HFFc6 (cell line): ENCODE measurements around the gene DCBLD1. TPM values are rescaled to one million over a fixed set of nuclear protein-coding genes. Genes with fewer than 3 reads are reported as not detected.
"Not testable (repeated sequence)": the region's sequence is repeated elsewhere in the genome, so short reads cannot be mapped to it uniquely, and the experiment has no call there.

Experiments used
- DNase-seq: peaks from one replicate; pipeline ENCODE4 v3.0.0-alpha.2; 2018
- H3K27ac Mint-ChIP-seq: 2 replicates; pipeline ENCODE4 v1.8.0; 2020; ENCODE audit warnings: mild to moderate bottlenecking, mixed read lengths
- H3K27me3 Mint-ChIP-seq: 2 replicates; pipeline ENCODE4 v1.8.0; 2021; ENCODE audit warnings: mild to moderate bottlenecking, moderate library complexity, mixed read lengths; ENCODE audit not compliant: insufficient read depth
- H3K36me3 Mint-ChIP-seq: 2 replicates; pipeline ENCODE4 v1.8.0; 2021; ENCODE audit warnings: low read depth, mixed read lengths
- H3K4me1 Mint-ChIP-seq: 2 replicates; pipeline ENCODE4 v1.8.0; 2020; ENCODE audit warnings: low read depth, mixed read lengths
- H3K4me3 Mint-ChIP-seq: 2 replicates; pipeline ENCODE4 v1.8.0; 2020; ENCODE audit warnings: mild to moderate bottlenecking, moderate library complexity, mixed read lengths
- H3K9me3 Mint-ChIP-seq: 2 replicates; pipeline ENCODE4 v1.8.0; 2020; ENCODE audit warnings: mild to moderate bottlenecking, mixed read lengths
- CTCF ChIP-seq: fragments of 200-600 bp; sonication (generic); IDR thresholded peaks from 2 replicates; pipeline ENCODE4 v1.5.0; 2021; ENCODE audit warnings: antibody characterized with exemption, mild to moderate bottlenecking
- total RNA-seq, 6 experiments: library from RNA; stranded (reverse); fragmentation: NEBNext Ultra II Directional; extraction: Animal tissue kit (Norgen Biotek cat#: 25700); gene quantifications; 2 replicates in 1 of 6; 3 replicates in 5 of 6; pipeline ENCODE4 v1.2.3, GENCODE V29; 2021

The DCBLD1 gene
- total RNA-seq, 6 experiments from 2014 or later: 29.3 to 41.6 (median 31.9) TPM

- Mint-ChIP-seq H3K36me3 (no peaks in the 10 kb centered on the region; the same call in 1 of the 2 replicates), H3K4me1 (peaks cover 51% of the 10 kb centered on the region), H3K9me3 (no peaks in the 10 kb centered on the region), H3K27ac (no peak overlapping the region), H3K4me3 (no peak overlapping the region), H3K27me3 (no peaks in the 10 kb centered on the region; the same call in 1 of the 2 replicates)
- DNase-seq: no peak
- TF ChIP-seq CTCF: no peak
Observed at GRCh38 chr6:117465691-117466090, 16.8 kb upstream of the DCBLD1 start.

- Mint-ChIP-seq H3K4me1 (peaks cover 46% of the 10 kb centered on the region), H3K9me3 (peaks cover 4% of the 10 kb centered on the region; the same call in 1 of the 2 replicates)
Observed at GRCh38 chr6:117467876-117468275, 14.6 kb upstream of the DCBLD1 start.

GRCh38 chr6:117468527-117468926, 13.9 kb upstream of the DCBLD1 start:
- H3K27ac Mint-ChIP-seq, DNase-seq, H3K4me3 Mint-ChIP-seq, H3K9me3 Mint-ChIP-seq, H3K27me3 Mint-ChIP-seq, H3K36me3 Mint-ChIP-seq: not testable (repeated sequence)
- peaks cover 39% of the 10 kb centered on the region for H3K4me1 Mint-ChIP-seq

More at GRCh38 chr6:117467876-117468275, 14.6 kb upstream of the DCBLD1 start:
- TF ChIP-seq CTCF: no peak
- Mint-ChIP-seq H3K36me3 (no peaks in the 10 kb centered on the region; the same call in 1 of the 2 replicates), H3K27me3 (no peaks in the 10 kb centered on the region; the same call in 1 of the 2 replicates), H3K4me3 (no peak overlapping the region), H3K27ac (no peak overlapping the region)
- DNase-seq: no peak

GRCh38 chr6:117469356-117469755, 13.1 kb upstream of the DCBLD1 start:
- Mint-ChIP-seq H3K27me3 (no peaks in the 10 kb centered on the region; the same call in 1 of the 2 replicates), H3K36me3 (no peaks in the 10 kb centered on the region), H3K4me3 (no peak overlapping the region), H3K27ac (no peak overlapping the region), H3K4me1 (peaks cover 31% of the 10 kb centered on the region), H3K9me3 (peaks cover 4% of the 10 kb centered on the region; the same call in 1 of the 2 replicates)
- DNase-seq: no peak
- no peak for TF ChIP-seq CTCF

GRCh38 chr6:117469791-117470190, 12.7 kb upstream of the DCBLD1 start:
- H3K36me3 Mint-ChIP-seq: no peaks in the 10 kb centered on the region
- H3K4me1 Mint-ChIP-seq: peaks cover 27% of the 10 kb centered on the region
- H3K27ac Mint-ChIP-seq: no peak overlapping the region
- DNase-seq: no peak
- no peaks in the 10 kb centered on the region; the same call in 1 of the 2 replicates for H3K27me3 Mint-ChIP-seq
- H3K9me3 Mint-ChIP-seq: peaks cover 4% of the 10 kb centered on the region; the same call in 1 of the 2 replicates
- no peak for TF ChIP-seq CTCF
- H3K4me3 Mint-ChIP-seq: no peak overlapping the region

GRCh38 chr6:117472667-117473066, 9.8 kb upstream of the DCBLD1 start:
- DNase-seq: no peak
- Mint-ChIP-seq H3K4me3 (no peak overlapping the region), H3K27me3 (no peaks in the 10 kb centered on the region), H3K9me3 (peaks cover 4% of the 10 kb centered on the region; the same call in 1 of the 2 replicates), H3K4me1 (peaks cover 8% of the 10 kb centered on the region; the same call in 1 of the 2 replicates), H3K36me3 (no peaks in the 10 kb centered on the region), H3K27ac (no peak overlapping the region)
- TF ChIP-seq CTCF: no peak
